CD4-positive, alpha-beta T cell treated with Interleukin-6 at 100 ng/mL for 8 hours (primary cell): ENCODE measurements around the gene KLHL9.
"Not testable (repeated sequence)": the region's sequence is repeated elsewhere in the genome, so short reads cannot be mapped to it uniquely, and the experiment has no call there.

ENCODE experiments used
- DNase-seq: peaks from one replicate; pipeline ENCODE4 v3.0.0-alpha.2; 2020; ENCODE audit warnings: mixed read lengths, low spot score

Gene KLHL9

GRCh38 chr9:21334701-21335632, at the start of gene KLHL9:
Gene KLHL9 (minus strand): TSS chr9:21335404. CDS start chr9:21334859, 545 bp downstream.
- peak; percentile 88 for DNase-seq

- no peak for DNase-seq
These were observed 48.4 kb upstream of the KLHL9 start for GRCh38 chr9:21383627-21384026.

GRCh38 chr9:21381448-21382339, 46.5 kb upstream of the KLHL9 start:
- DNase-seq = no peak

- DNase-seq = not testable (repeated sequence)
These were observed 36.3 kb upstream of the KLHL9 start for GRCh38 chr9:21371467-21371866.

- DNase-seq = no peak
These were observed 32.8 kb upstream of the KLHL9 start, which contains the start of gene IFNA13 for GRCh38 chr9:21367957-21368356. Gene IFNA13 (minus strand): TSS chr9:21368057. CDS start chr9:21368010, 47 bp downstream.

- not testable (repeated sequence) for DNase-seq
These were observed 32.0 kb upstream of the KLHL9 start for GRCh38 chr9:21367169-21367568.

GRCh38 chr9:21362287-21362686, 27.1 kb upstream of the KLHL9 start:
- DNase-seq = no peak

GRCh38 chr9:21357479-21358460, 22.6 kb upstream of the KLHL9 start:
- peak; percentile 13 for DNase-seq

- no peak for DNase-seq
These were observed 15.6 kb upstream of the KLHL9 start, which contains the start of gene IFNA6 for GRCh38 chr9:21350787-21351186. Gene IFNA6 (minus strand): TSS chr9:21350887. CDS start chr9:21350887, 0 bp downstream.

- no peak for DNase-seq
These were observed 13.3 kb upstream of the KLHL9 start for GRCh38 chr9:21348430-21348970.

GRCh38 chr9:21340735-21341134, 5.5 kb upstream of the KLHL9 start:
- no peak for DNase-seq

GRCh38 chr9:21336457-21336856, 1.3 kb upstream of the KLHL9 start:
- DNase-seq = no peak

GRCh38 chr9:21333226-21333625, 2.0 kb downstream of the KLHL9 start:
- no peak for DNase-seq

- no peak for DNase-seq
These were observed 3.4 kb downstream of the KLHL9 start for GRCh38 chr9:21331676-21332402.

GRCh38 chr9:21326526-21327139, 8.6 kb downstream of the KLHL9 start:
- DNase-seq = peak; percentile 60

GRCh38 chr9:21324047-21324446, 11.2 kb downstream of the KLHL9 start:
- DNase-seq = no peak

GRCh38 chr9:21322911-21323461, 12.2 kb downstream of the KLHL9 start:
- no peak for DNase-seq

GRCh38 chr9:21320465-21320864, 14.7 kb downstream of the KLHL9 start:
- DNase-seq = no peak
